ENCODE measurements around the gene ALAS1.

DNA sequence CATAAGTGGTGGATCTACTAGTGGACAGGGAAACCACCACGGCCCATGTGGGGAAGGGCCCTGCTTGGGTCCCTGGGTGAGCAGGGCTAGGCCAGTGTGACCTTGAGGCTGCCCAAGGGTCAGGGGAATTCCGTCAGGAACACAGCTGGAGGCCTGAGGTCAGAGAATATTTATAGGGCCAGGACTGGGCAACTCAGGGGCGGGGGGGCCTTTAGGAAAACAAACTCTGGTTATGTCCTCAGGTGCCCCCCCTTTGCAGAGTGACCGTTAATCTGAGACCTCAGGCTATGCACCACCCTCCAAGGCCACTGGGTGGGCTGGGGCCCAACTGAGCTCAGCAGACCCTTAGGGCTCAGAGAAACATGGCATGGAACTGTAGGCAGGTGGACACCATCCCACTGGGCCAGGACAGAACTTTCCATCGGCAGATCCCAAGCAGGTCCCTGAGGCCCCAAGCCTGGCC lies 38.5 kb downstream of the ALAS1 start:
- TF ChIP-seq SIN3A (IDR thresholded peaks at IDR 0.05; ENCODE audit: borderline replicate concordance, insufficient read depth, low read length), result no peak
- TF ChIP-seq POLR2AphosphoS5 (IDR thresholded peaks at IDR 0.05; ENCODE audit: low read depth, low read length), result no peak

All from PFSK-1 (cell line).